ENCODE results near the gene ABTB2.

The ABTB2 gene

DNA sequence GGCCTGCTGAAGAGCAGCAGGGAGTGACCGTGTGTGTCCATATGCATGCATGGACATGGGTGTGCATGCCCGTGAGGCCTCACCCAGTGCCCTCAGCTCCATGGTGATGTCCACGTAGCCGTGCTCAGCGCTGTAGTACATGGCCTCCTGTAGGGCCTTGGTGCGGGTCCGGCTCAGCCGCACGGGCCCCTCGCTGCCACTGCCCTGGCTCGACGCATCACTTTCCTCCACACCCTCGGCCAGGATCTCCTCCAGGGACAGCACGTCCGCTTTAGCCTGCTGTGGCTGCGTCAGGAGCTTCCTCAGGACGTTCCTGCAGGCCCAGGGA, 195.4 kb downstream of the ABTB2 start:
- DNase-seq, result no peak

DNA sequence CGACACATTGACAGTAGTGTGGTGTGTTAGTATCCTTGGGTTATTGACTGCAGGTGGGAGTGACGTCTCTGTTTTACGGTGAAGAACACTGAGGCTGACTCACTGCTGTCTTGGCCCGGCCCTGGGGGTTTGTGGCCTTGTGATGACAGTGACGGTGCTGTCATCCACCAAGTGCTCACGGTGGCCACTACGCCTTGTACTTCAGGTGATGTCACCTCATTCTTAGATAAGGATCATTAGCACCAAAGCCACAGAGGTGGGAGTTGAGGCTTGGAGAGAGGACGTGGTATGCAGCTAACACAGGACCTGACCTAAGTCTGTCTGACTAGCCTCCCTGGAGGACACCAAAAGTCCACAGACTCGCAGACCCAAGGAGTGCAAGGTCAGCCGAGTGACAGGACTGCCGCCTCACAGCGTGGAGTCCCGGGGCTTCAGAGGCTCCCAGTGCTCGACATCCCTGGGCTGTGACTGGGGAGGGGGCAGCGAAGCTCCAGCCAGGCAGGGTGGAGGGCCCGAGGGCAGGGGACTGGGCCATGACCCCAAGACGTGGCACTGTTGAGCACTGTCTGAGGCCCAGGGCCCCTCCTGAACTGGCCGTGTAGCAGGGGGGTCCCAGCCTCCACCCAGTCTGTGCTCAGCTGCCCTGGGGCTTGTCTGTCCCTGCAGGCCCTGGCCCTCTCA, 195.9 kb downstream of the ABTB2 start:
- no peak for DNase-seq

DNA sequence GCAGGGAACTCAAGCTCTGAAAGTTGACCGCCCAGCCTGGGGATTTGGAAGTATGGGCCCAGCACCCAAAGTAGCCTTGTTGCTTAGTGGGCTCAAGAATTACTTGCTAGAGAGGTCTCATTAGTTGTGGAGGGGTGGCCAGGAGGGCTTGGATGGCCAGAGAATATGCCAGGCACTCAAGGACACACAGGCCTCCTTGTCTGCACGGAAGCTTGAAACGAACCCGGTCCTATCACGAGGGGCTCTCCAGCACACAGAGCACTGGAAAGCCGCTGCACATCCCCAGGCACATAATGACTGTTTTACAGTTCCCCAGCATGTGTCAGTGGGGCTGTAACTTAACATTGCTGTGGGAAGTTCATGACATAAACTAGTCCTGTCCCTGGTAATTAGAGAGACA, 196.4 kb downstream of the ABTB2 start:
- DNase-seq, result no peak

DNA sequence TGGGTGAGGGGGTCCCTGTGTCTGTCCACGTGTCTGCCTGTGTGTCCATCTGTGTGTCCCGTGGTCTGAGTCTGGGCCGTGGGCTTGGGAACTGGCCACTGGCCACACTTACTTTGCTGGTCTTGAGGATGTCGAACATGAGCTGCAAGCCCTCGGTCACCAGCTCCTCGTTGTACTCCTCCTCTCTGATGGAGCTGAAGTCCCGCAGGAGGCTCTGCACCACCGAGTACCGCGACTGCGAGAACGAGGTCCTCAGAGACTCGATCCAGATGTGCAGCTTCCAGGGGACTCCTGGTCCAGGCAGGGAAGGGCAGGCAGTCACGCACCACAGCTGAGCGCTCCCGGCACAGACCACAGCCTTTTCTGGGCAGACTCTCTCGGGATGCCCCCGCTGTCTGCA, 197.0 kb downstream of the ABTB2 start:
- no peak for DNase-seq

DNA sequence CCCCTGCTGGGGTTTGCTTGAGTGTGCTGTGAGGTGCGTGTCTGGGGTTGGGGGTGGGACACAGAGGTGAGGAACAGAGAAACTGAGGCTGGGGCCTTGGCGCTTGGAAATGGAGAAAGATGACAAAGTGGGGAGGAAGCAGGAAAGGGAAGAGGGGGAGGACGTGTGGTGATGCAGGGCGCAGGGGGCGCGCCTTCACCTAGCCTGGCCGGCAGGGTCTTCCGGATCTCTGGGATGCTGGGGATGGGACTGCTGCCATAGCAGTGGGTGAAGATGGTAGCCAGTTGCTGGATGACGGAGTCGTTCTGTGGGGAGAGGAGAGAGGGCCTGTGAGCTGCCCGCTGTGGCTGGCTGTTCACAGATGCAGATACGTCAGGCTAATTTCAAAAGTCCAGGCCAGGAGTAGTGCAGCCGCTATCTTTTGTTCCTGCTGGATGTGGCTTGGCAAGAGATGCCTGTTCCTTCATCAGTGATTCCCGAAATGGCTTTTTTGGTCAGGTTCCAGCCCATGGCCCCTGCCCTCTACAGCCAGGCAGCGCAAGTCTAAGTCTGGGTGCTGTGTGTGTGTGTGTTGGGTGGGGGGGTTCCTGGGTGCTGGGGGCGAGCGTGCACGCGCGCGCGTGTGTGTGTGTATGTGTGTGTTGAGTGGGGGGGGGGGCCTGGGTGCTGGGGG, 197.6 kb downstream of the ABTB2 start:
- no peak for DNase-seq

DNA sequence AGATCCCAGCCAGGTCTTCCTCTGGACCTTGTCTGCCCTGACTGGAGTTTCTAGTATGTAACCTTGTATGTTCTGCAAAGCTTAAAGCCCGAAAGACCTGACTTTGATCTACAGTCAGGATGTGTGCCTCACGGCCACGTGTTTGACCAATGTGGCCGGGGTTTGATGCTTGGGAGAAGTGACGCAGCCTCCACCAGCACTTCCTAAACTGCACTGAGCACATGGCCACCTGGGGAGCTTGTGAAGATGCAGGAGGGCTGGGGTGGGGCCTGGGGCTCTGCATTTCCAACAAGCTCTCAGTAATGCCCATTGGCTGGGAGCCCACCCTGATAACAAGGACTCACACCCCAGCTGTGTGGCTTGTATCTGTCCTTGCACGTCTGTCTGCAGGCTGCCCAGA, 199.1 kb downstream of the ABTB2 start:
- no peak for DNase-seq

DNA sequence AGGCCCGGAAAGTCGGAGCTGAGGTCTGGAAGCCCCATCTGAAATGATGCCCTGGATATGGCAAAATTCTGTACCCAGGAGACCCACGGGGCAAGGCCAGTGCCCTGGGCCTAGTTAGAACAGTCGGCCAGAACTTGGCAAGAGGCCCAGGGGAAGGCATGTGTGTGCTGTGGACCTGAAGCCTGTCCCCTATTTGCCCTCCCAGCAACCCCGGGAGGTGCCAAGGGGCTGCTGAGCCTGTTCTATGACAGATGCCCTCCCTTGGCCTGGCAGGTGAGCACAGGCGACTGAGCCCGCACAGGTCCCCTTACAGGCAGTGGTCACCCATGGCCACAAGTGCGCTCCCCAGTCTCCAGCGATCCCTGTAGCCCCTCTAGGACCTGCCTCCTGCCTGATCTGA, 200.6 kb downstream of the ABTB2 start:
- no peak for DNase-seq

DNA sequence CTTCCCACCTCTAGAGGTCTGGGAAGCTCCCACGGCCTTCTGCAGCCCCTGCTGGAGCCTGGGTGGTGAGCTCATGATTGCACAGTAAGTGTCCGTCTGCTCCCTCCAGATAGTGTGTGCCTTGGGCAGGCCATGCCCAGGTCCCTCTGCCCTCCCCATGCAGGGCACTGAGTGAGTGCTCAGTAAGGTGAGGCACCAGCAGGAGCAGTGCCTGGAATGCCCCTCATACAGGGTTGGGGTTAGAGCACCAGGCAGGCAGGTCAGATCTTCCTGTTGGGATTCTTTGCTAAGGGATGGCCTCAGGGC, 202.1 kb downstream of the ABTB2 start:
- DNase-seq, result no peak

DNA sequence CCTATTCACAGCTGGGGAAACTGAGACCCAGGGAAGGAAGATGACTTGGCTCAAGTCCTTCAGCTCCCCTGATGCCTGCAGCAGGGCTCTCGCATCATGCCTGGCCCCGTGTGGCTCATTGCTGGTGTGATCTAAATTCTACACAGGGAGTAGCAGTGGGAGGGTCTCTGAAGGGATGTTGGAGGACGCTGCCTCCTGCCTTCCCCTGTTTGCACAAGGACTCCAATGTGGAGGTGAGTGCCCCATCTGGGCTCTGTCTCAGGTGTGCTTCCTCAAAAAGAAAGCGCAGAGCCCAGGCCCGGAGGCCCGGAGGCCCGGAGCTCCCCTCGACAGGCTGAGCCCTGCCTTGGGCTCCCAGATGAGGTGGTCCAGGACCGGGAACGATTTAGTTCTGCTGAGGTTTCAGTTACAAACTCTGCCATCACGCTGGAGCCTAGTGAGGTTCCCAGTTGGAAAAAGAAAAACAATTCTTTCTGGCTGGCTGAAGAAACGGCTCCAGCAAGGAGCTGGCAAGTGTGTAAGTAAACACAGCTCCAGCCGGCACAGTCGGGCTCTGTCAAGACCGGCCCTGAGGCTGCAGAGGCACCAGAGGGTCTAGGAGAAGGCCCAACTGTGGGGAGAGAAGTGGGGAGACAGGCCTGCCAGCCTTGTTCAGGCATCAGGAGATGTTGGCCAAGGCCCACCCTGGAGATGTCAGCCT, 202.6 kb downstream of the ABTB2 start:
- DNase-seq, result no peak

DNA sequence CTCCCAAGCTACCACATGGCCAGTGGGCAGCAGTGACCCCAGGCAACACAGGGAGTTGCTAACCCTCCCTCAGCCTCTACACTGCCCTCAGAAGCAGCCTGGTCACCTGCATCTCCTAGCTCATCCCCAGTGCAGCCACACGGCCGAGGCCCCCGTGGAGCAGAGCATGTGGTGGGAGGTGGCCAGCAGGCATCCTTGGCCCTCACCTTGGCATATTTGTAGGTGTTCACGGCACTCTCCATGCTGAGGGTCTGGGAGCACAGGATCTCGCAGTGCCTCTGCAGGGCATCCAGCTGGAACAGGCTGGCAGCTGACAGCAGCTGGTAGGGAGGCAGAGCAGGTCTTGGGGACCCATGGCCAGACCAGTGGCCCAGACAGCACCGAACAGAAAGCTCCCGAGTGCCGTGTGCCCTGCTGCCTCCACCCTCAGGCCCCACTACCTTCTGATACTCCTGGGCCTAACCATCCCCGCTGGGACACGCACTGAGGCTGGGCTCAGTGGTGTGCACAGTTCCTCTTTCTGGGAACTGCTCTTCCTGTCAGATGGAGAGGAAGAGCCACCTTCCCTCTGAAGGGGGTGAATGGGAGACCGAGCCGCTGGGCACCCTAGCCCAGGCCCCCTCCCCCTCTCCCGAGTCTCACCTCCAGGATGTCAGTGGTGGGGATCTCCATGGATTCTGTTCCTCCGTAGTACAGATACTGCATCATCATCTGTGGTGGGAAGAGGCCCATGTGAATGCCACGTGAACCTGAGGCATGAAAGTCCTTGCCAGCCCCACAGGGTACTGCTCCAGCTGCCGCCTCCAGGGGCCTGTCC, 203.5 kb downstream of the ABTB2 start:
- no peak for DNase-seq

DNA sequence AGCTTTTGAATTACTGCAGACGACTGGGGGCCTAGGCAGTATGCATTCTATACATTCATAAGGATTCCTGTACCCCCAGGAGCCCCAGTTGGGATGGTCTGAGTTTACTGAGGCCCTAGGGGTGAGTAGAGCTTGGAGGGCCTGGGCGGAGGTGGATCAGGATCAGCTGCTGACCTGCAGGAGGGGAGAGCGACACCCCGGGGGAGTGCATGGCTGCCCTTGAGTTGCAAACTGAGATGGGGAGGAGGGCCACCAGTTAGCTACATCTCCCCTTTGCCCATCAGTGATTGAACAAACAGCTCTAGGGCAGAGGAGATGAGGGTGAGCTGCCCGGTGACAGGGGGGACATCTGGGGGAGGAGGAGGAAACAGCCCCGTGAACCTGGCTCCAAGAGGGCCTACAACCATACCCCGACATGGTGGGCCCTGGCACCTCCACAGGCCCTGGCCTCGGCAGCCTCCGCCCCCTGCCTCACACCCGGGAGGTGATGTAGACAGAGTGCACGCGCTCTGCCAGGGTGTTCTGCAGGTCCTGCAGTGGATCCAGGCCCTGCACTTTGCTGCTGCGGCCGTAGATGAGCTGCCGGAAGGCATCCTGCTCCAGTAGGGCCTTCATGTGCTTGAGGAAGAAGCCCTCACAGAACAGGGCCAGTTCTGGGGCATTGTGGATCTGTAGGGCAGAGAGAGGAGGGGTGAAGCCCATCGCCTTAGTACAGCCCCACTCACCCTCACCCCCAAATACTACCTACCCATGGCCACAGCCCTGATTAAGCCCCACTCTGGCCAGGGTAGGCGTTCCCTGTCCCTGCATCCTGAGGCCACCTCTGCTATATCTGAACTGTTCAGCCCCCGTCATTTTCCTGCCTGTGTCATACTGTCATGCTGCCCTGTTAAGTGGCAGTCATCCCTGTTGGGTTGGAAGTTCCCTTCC, 205.6 kb downstream of the ABTB2 start:
- no peak for DNase-seq

DNA sequence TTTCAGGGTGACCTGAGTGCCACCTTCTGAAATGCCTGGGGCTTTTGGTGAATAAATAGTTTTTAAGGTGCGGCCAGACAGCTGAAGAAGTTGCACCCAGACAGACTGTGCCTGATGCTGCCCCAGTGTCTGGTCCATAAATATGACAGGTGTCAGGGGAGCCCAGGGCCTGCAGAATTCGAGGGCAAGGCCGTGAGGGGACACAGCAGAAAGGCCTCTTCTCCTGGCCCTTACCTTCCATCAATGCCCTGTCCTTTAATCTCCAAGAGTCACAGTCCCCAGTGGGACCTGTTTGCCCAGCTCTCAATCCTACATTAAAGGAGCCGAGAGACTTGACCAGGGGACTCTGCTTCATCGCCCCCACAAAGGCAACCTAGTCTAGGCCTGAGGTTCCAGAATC, 206.6 kb downstream of the ABTB2 start:
- DNase-seq, result no peak

DNA sequence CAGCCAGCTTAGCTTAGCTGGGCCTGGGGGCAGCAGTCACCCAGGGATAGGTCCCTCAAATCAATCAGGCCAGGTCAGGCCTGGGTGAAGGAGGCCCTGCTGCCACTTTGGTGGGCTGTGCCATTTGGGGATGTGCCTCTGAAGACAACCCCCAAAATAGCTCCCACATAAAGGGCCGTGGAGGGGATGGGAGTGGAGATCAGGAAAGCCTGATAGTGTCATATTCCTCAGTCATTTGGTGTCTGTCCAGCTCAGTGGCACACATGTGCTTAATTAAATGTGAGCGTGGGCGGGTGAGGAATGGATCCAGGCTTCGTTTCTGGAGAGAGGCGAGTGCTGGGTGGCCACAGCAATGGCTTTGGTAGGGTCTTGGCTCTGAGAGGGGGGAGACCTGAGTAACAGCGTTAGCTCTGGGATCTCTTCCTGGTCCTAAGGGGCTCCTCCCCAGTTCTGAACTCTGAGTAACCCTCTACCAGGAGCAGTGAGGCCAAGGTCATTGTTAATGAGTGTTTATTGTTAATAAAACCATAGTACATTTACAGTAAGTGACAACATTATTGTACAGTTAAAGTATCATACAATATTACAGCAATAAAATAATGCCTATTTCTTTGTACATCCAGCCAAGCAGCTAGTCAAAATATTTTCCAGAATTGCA, 207.2 kb downstream of the ABTB2 start:
- no peak for DNase-seq

DNA sequence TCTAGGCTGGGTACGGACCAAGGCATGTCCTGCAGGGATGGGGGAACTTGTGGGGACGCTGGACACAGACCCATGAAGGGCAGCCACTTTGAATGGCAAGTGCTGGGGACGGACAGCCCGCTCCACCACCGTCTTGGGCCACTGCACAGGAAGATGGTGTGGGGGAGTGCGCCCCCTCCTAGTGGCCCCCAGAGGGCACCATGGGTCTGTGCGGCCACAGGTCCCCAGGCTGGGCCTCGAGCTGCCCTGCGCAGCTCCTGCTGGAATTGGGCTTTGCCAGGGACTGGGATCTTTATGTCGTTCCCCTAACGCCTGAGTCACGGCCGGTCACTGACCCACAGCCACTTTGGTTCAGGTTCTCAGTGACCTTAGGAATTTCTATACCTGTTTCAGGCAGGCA, 208.0 kb downstream of the ABTB2 start:
- DNase-seq, result no peak

DNA sequence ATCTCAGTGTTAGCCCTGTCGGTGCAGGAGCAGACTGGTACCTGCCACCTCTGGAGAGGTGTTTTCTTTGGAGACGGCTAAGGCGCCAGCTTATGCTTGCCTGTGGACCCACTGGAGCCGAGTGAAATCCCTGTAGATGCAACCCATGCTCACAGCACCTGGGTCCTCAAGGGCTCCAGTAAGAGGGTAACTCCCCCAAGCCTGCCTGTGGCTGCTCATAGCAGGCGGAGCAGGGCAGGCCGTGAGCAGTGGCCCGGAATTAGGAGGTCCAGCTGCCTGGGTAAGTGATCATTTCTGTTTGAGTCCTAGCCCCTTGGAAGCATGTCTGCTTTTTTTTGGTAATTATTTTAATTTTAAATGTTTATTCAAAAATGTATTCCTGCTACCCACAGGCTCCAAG, 208.5 kb downstream of the ABTB2 start:
- DNase-seq, result no peak

DNA sequence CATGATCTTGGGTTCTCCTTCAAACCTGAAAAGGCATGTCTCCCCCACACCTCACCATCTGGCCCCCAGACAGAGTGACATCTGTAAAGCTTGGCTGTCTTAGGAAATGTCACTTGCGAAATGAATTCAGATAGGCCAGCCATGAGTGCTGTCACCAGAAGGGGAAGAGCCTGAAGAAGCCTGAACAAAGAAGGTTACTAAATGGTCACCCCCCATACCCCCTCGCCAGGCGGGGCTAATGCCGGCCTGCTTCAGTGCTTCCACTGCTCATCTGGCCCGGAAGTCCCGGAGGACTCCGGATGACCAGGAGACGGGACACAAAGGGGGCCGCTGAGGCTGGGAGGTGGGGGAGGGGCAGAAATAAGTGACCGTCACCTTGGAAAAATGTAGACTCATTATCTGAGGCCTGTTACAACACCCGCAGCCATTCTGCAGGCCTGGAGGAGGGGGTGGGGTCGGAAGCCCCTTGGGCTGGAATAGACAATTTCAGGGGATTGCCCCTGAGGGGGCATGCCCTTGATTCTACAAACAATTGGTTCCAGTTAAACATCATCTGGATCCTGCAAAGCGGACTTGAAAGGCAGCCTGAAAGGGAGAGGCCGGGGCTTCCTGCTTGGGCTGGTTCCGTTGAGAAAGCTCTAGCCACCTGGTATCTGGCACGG, 209.2 kb downstream of the ABTB2 start:
- no peak for DNase-seq

DNA sequence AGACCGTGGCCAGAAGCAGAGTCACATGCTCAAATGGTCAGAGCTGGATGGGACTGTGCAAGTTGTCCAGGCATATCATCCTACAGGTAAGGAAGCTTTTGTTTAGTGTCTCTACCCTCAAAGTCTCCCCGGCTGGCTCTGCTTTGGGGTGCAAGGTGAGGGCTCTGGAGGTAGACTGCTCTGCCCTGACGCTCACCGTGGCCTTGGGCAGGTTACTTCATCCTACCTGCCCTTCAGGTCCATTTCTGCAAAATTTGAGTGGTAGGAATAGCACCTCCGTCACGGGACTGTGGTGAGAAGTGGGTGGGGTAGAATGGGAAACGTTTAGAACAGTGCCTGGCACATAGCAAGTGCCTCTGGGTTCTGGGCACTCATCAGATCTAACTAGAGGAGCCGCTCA, 210.2 kb downstream of the ABTB2 start:
- no peak for DNase-seq

DNA sequence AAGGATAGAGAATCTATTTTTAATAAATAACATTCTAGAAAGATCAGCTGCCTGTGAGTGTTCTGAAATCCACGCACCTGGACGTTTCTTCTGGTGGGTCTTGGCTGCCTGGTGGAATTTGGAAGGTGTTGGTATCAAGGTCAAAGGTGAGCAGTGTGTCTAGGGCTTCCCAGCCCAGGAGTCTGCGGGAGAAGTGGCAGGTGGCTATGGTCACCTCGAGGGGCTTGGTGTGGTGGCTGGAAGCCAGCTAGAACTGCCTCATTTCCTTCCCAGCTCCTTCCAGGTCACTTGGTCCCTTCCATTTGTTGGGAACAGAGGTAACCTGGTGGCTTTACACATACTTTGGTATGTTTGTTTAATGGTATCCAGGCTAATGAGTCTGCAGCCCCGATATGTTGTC, 210.9 kb downstream of the ABTB2 start:
- DNase-seq, result no peak

DNA sequence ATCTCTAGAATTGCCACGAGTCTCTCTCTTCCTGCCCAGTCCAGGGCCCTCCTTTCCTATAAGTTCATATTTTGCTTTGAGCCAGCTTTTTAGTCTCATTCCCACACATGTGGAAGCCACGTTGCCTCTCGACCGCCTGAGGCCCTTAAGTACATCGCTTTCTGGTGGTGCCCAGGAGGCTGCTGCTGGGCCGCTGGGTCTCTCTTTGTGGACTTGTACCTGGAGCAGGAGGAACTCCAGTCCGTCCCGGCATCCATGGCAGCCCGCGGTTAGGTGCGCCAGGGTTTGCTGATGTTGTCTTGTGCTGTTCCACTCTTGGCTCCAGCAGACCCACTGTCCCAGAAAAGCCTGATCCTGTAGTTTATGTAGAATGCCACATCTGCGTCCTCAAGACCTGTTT, 211.4 kb downstream of the ABTB2 start:
- DNase-seq, result no peak

DNA sequence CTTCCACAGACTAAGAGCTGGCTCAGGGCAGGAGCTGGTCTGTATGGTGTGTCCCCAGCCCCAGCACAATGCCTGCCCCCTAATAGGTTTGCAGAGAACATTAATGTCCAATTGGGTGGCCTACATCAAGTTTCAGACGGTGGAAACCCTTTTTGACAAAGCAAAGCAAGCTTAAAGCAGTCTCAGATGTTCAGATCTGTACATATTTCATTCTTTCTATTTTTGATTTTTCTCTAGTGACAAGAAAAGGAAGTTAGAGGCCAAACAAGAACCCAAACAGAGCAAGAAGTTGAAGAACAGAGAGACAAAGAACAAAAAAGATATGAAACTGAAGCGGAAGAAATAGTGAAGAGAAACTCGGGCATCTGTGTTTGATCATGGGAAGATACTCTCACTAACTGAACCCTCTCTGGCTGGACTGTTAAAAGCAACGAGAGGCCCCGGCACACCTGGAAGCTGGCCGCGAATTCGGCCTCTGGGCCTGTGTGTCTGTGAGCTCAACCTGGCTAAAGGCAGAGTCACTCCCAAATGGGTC, 211.9 kb downstream of the ABTB2 start:
- no peak for DNase-seq

DNA sequence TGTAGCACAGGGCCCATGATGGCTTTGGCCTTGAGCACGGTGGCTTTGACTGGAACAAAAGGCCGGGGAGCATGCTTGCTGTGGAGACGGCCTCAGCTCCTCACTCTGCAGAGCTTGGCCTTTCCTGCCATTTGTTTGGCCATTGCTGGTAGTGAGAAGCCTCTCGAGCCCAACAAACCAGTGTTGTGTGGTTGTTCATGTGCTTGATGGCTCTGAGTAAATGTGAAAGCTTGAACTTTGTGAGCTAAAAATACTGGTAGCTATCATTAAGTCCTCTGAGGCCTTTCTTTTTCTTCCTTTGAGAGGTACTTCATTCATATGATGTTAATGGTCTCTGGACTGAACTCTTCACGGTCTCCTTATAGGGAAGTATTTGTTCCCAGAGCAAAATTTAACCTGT, 212.7 kb downstream of the ABTB2 start:
- no peak for DNase-seq
